IPS-18a (cell line): ENCODE measurements around the gene SUMO2.
A peak's percentile ranks its signal among the peaks of the same experiment; 100 is the strongest.

Source experiments
- H3K27ac ChIP-seq: one replicate; pipeline ENCODE4 v1.5.1; 2013; ENCODE audit warnings: low read length
- H3K27me3 ChIP-seq: one replicate; pipeline ENCODE4 v1.6.1; 2013; ENCODE audit warnings: mild to moderate bottlenecking, low read length; ENCODE audit not compliant: control insufficient read depth, insufficient read depth
- H3K36me3 ChIP-seq: one replicate; pipeline ENCODE4 v1.6.1; 2013; ENCODE audit warnings: low read depth, low read length; ENCODE audit not compliant: control insufficient read depth
- H3K4me1 ChIP-seq: one replicate; pipeline ENCODE4 v1.6.1; 2013; ENCODE audit warnings: low read depth, low read length; ENCODE audit not compliant: control insufficient read depth
- H3K4me3 ChIP-seq: one replicate; pipeline ENCODE4 v1.5.1; 2013; ENCODE audit warnings: low read length
- H3K9ac ChIP-seq: one replicate; pipeline ENCODE4 v1.6.1; 2013; ENCODE audit warnings: mild to moderate bottlenecking, low read length, moderate library complexity
- H3K9me3 ChIP-seq: one replicate; pipeline ENCODE4 v1.6.1; 2013; ENCODE audit warnings: low read depth, low read length; ENCODE audit not compliant: control insufficient read depth

Gene SUMO2

GRCh38 chr17:75154195-75155106 is 28.3 kb downstream of the SUMO2 start, which contains the start of gene JPT1:
JPT1 (minus strand) TSS chr17:75154512; CDS start chr17:75154397, 115 bp downstream.
- Histone ChIP-seq H3K36me3 (no peaks in the 10 kb centered on the region), H3K9me3 (no peaks in the 10 kb centered on the region), H3K4me3 (peak within 1 kb of the TSS; percentile 88), H3K27me3 (no peaks in the 10 kb centered on the region), H3K9ac (peak within 1 kb of the TSS; percentile 86), H3K27ac (peak within 1 kb of the TSS; percentile 22), H3K4me1 (peaks cover 18% of the 10 kb centered on the region)

GRCh38 chr17:75153780-75154194 is 29.0 kb downstream of the SUMO2 start:
- Histone ChIP-seq H3K4me1 (peaks cover 18% of the 10 kb centered on the region), H3K9ac (peak overlapping the region; percentile 86), H3K4me3 (peak overlapping the region; percentile 88), H3K36me3 (peaks cover 2% of the 10 kb centered on the region), H3K9me3 (no peaks in the 10 kb centered on the region), H3K27ac (peak overlapping the region; percentile 22), H3K27me3 (no peaks in the 10 kb centered on the region)

GRCh38 chr17:75152922-75153779 is 29.6 kb downstream of the SUMO2 start:
- Histone ChIP-seq H3K4me1 (peaks cover 18% of the 10 kb centered on the region), H3K4me3 (peak overlapping the region; percentile 88), H3K9ac (peak overlapping the region; percentile 86), H3K36me3 (peaks cover 8% of the 10 kb centered on the region), H3K9me3 (no peaks in the 10 kb centered on the region), H3K27me3 (no peaks in the 10 kb centered on the region), H3K27ac (peak overlapping the region; percentile 93)

- no peaks in the 10 kb centered on the region for H3K27me3 ChIP-seq
- peaks cover 14% of the 10 kb centered on the region for H3K36me3 ChIP-seq
- H3K9ac ChIP-seq: peak overlapping the region; percentile 86
- no peaks in the 10 kb centered on the region for H3K9me3 ChIP-seq
- H3K27ac ChIP-seq: peak overlapping the region; percentile 93
- peaks cover 18% of the 10 kb centered on the region for H3K4me1 ChIP-seq
- H3K4me3 ChIP-seq: peak overlapping the region; percentile 88
Measured at GRCh38 chr17:75152523-75152921, 30.2 kb downstream of the SUMO2 start.

- Histone ChIP-seq H3K27me3 (no peaks in the 10 kb centered on the region), H3K27ac (no peak overlapping the region), H3K9me3 (no peaks in the 10 kb centered on the region), H3K4me3 (peak overlapping the region; percentile 88), H3K36me3 (peaks cover 20% of the 10 kb centered on the region), H3K9ac (peak overlapping the region; percentile 86), H3K4me1 (peaks cover 18% of the 10 kb centered on the region)
Measured at GRCh38 chr17:75151930-75152329, 30.8 kb downstream of the SUMO2 start.

GRCh38 chr17:75147878-75148546 is 34.7 kb downstream of the SUMO2 start:
- no peak overlapping the region for H3K27ac ChIP-seq
- H3K4me3 ChIP-seq: no peak overlapping the region
- no peaks in the 10 kb centered on the region for H3K27me3 ChIP-seq
- peaks cover 59% of the 10 kb centered on the region for H3K36me3 ChIP-seq
- peaks cover 9% of the 10 kb centered on the region for H3K4me1 ChIP-seq
- no peaks in the 10 kb centered on the region for H3K9me3 ChIP-seq
- no peak overlapping the region for H3K9ac ChIP-seq

- Histone ChIP-seq H3K9ac (no peak overlapping the region), H3K9me3 (no peaks in the 10 kb centered on the region), H3K4me3 (no peak overlapping the region), H3K36me3 (peaks cover 69% of the 10 kb centered on the region), H3K27ac (no peak overlapping the region), H3K27me3 (no peaks in the 10 kb centered on the region), H3K4me1 (no peaks in the 10 kb centered on the region)
Measured at GRCh38 chr17:75146592-75146991, 36.2 kb downstream of the SUMO2 start.

- Histone ChIP-seq H3K9ac (no peak overlapping the region), H3K4me1 (no peaks in the 10 kb centered on the region), H3K4me3 (no peak overlapping the region), H3K27me3 (no peaks in the 10 kb centered on the region), H3K36me3 (peaks cover 85% of the 10 kb centered on the region), H3K9me3 (no peaks in the 10 kb centered on the region), H3K27ac (no peak overlapping the region)
Measured at GRCh38 chr17:75144816-75145512, 37.8 kb downstream of the SUMO2 start.

GRCh38 chr17:75142236-75142971 is 40.4 kb downstream of the SUMO2 start:
- no peaks in the 10 kb centered on the region for H3K9me3 ChIP-seq
- no peak overlapping the region for H3K9ac ChIP-seq
- H3K36me3 ChIP-seq: peaks cover 76% of the 10 kb centered on the region
- H3K27me3 ChIP-seq: no peaks in the 10 kb centered on the region
- no peak overlapping the region for H3K4me3 ChIP-seq
- no peaks in the 10 kb centered on the region for H3K4me1 ChIP-seq
- no peak overlapping the region for H3K27ac ChIP-seq

GRCh38 chr17:75138519-75138918 is 44.2 kb downstream of the SUMO2 start:
- no peaks in the 10 kb centered on the region for H3K27me3 ChIP-seq
- H3K9me3 ChIP-seq: no peaks in the 10 kb centered on the region
- no peak overlapping the region for H3K4me3 ChIP-seq
- no peak overlapping the region for H3K9ac ChIP-seq
- H3K36me3 ChIP-seq: peaks cover 57% of the 10 kb centered on the region
- H3K4me1 ChIP-seq: no peaks in the 10 kb centered on the region
- no peak overlapping the region for H3K27ac ChIP-seq
